Thyroid gland (tissue), 4 donors: ENCODE results near the gene LTF. TPM values are rescaled to one million over a fixed set of nuclear protein-coding genes. Genes with fewer than 3 reads are reported as not detected.

Experiments
- DNase-seq, 2 donors: peaks; one replicate each; pipeline ENCODE4 v3.0.0-alpha.2; 2019
- H3K27ac ChIP-seq, 3 donors: fragments of 200-600 bp; sonication (generic); 1 replicate in 2 of 3; 2 replicates in 1 of 3; pipeline ENCODE4 v1.5.1; 2016 to 2019; ENCODE audit warnings: mild to moderate bottlenecking in 1 of 3, moderate library complexity in 1 of 3
- H3K27me3 ChIP-seq: fragments of 200-600 bp; sonication (generic); one replicate; pipeline ENCODE4 v1.5.1; 2019
- H3K36me3 ChIP-seq, 2 donors: fragments of 200-600 bp; sonication (generic); one replicate each; pipeline ENCODE4 v1.5.1; 2016 to 2019
- H3K4me1 ChIP-seq, 2 donors: fragments of 200-600 bp; sonication (generic); one replicate each; pipeline ENCODE4 v1.5.1; 2017 to 2019
- H3K4me3 ChIP-seq, 3 donors: fragments of 200-600 bp; sonication (generic); replicated peaks in 1 of 3; 1 replicate in 2 of 3; 2 replicates in 1 of 3; pipeline ENCODE4 v1.5.1; 2016; ENCODE audit warnings: mild to moderate bottlenecking in 1 of 3
- H3K9me3 ChIP-seq: fragments of 200-600 bp; sonication (generic); one replicate; pipeline ENCODE4 v1.5.1; 2017
- CTCF ChIP-seq, 6 experiments: fragments of 200-600 bp in 3 of 6; fragments of 450-650 bp in 3 of 6; sonication (generic) in 3 of 6; IDR thresholded peaks; one replicate each; pipeline ENCODE4 v1.5.1; 2016 to 2019; ENCODE audit warnings: antibody characterized with exemption in 6 of 6, mild to moderate bottlenecking in 2 of 6, inconsistent platforms in 1 of 6, moderate library complexity in 1 of 6
- POLR2A ChIP-seq, 2 donors: fragments of 450-650 bp; IDR thresholded peaks; one replicate each; pipeline ENCODE4 v1.6.1; 2017; ENCODE audit warnings: antibody characterized with exemption in 2 of 2, mild to moderate bottlenecking in 2 of 2, moderate library complexity in 1 of 2
- WGBS, 2 donors: methylation state at CpG; one replicate each; pipeline ENCODE4 v1.1.5; 2017; 5-methylcytosine and 5-hydroxymethylcytosine counted together
- intact Hi-C: fragments of 100-400 bp; cut with DNase I; formaldehyde crosslinking; loops from one replicate; pipeline ENCODE4 v1.15.1; 2023
- total RNA-seq, 4 donors: library from RNA; depleted of rRNA; stranded (reverse); fragments of >200 nt; gene quantifications; one replicate each; pipeline ENCODE4 v1.2.3, GENCODE V29; 2016

The LTF gene
- total RNA-seq, 4 donors from 2014 or later = 6.3 to 48.6 (median 32.5) TPM

DNA sequence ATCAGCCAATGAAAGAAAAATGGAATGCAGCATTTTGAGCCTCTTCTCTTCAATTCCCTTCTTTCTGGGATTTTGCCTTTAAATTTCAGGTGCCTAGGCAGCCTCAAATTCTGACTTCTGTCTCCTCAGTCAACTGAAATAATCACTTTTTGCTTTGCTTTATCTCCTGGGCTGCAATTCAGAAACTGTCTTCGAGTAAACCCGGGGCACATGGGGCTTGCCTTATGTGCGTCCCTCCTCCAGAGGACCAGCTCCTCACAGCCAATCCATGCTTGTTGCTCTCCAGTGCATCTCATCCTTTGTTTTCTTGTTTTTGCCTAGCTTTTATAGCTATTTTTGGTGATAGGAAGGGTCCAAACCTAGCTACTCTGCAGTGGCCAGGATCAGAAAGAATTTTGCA is 41.8 kb upstream of the LTF start:
- TF ChIP-seq CTCF (IDR thresholded peaks at IDR 0.05) (no peak), POLR2A (IDR thresholded peaks at IDR 0.05) (no peak)
- intact Hi-C loops = no loop called here

GRCh38 chr3:46505953-46506352 is 41.2 kb upstream of the LTF start:
- H3K27ac ChIP-seq = no peak overlapping the region
- WGBS, 2 donors = 81 to 84% methylated on average over 10 of the region's 10 CpGs
- intact Hi-C loops = no loop called here
- no peak for DNase-seq
- no peak for TF ChIP-seq CTCF (IDR thresholded peaks at IDR 0.05)
- no peak for TF ChIP-seq POLR2A (IDR thresholded peaks at IDR 0.05)
- no peaks in the 10 kb centered on the region for H3K4me1 ChIP-seq
- no peak overlapping the region for H3K4me3 ChIP-seq
- H3K36me3 ChIP-seq = no peaks in the 10 kb centered on the region
- H3K27me3 ChIP-seq = no peaks in the 10 kb centered on the region
- no peaks in the 10 kb centered on the region for H3K9me3 ChIP-seq

More for the DNA sequence above, 41.8 kb upstream of the LTF start:
- Histone ChIP-seq H3K36me3 (no peaks in the 10 kb centered on the region), H3K9me3 (no peaks in the 10 kb centered on the region), H3K27ac (no peak overlapping the region), H3K27me3 (no peaks in the 10 kb centered on the region), H3K4me3 (no peak overlapping the region), H3K4me1 (no peaks in the 10 kb centered on the region)
- DNase-seq = no peak
- WGBS, 2 donors = 83 to 92% methylated on average over 3 of the region's 3 CpGs

DNA sequence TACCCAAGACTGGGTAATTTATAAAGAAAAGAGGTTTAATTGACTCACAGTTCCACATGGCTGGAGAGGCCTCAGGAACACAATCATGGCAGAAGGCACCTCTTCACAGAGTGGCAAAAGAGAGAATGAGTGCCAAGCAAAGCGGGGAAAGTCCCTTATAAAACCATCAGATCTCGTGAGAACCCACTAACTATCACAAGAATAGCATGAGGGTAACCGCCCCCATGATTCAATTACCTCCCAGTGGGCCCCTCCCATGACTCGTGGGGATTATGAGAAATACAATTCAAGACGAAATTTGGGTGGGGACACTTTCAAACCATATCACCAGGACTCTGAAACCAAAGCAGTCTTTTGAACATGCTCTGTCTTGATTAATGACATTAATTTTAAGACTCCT is 40.1 kb upstream of the LTF start:
- TF ChIP-seq CTCF (IDR thresholded peaks at IDR 0.05) = no peak
- Histone ChIP-seq H3K36me3 (no peaks in the 10 kb centered on the region), H3K27me3 (no peaks in the 10 kb centered on the region), H3K4me1 (no peaks in the 10 kb centered on the region), H3K27ac (no peak overlapping the region), H3K4me3 (no peak overlapping the region), H3K9me3 (no peaks in the 10 kb centered on the region)
- no peak for DNase-seq
- intact Hi-C loops = no loop called here
- 77 to 91% methylated on average over 5 of the region's 5 CpGs for WGBS, 2 donors

DNA sequence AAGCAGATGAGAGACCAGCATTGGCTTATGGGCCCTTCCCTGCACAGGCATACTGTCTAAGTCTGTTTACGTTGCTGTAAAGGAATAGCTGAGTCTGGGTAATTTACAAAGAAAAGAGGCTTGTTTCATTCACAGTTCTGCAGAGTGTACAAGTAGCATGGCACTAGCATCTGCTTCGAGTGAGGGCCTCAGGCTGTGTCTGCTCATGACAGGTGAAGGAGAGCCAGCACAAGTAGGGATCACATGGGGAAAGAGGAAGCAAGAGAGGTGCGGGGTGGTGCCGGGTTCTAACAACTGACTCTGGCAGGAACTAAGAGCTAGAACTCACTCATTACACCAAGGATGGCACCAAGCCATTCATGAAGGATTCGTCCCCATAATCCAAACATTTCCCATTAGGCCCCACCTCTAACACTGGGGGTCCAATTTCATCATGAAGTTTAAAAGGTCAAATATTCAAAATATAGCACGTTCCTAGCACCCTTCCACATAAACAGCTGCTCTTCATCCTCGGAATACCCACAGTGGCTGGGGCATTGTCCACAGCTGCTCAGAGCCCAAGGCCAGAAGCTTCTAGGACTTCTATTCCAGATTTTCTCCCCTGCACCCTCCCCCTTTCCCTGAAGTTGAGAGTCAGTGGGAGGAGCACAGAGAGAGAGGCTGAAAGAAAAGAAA is 38.6 kb upstream of the LTF start:
- 82 to 87% methylated on average over 7 of the region's 7 CpGs for WGBS, 2 donors
- no peak overlapping the region for H3K27ac ChIP-seq
- intact Hi-C loops = no loop called here
- no peak overlapping the region for H3K4me3 ChIP-seq
- H3K4me1 ChIP-seq = no peaks in the 10 kb centered on the region
- no peaks in the 10 kb centered on the region for H3K36me3 ChIP-seq
- TF ChIP-seq CTCF (IDR thresholded peaks at IDR 0.05) (no peak), POLR2A (IDR thresholded peaks at IDR 0.05) (no peak)
- no peak for DNase-seq
- no peaks in the 10 kb centered on the region for H3K27me3 ChIP-seq
- no peaks in the 10 kb centered on the region for H3K9me3 ChIP-seq

GRCh38 chr3:46501702-46502101 is 37.0 kb upstream of the LTF start:
- no peaks in the 10 kb centered on the region for H3K4me1 ChIP-seq
- TF ChIP-seq CTCF (IDR thresholded peaks at IDR 0.05) (no peak), POLR2A (IDR thresholded peaks at IDR 0.05) (no peak)
- intact Hi-C loops = no loop called here
- DNase-seq = no peak
- H3K9me3 ChIP-seq = no peaks in the 10 kb centered on the region
- no peak overlapping the region for H3K27ac ChIP-seq
- no peak overlapping the region for H3K4me3 ChIP-seq
- no peaks in the 10 kb centered on the region for H3K36me3 ChIP-seq
- H3K27me3 ChIP-seq = no peaks in the 10 kb centered on the region
- 77 to 82% methylated on average over 4 of the region's 4 CpGs for WGBS, 2 donors
